ENCODE data around the gene WARS2. TPM values are rescaled to one million over a fixed set of nuclear protein-coding genes. Genes with fewer than 3 reads are reported as not detected.

Gene WARS2
- total RNA-seq, 4 donors from 2014 or later = 4.6 to 18.6 (median 10.3) TPM

GRCh38 chr1:118986555-118987467, 153.6 kb downstream of the WARS2 start:
- Histone ChIP-seq H3K36me3 (no peaks in the 10 kb centered on the region), H3K4me3 (peak overlapping the region in 3 of 4 donors; percentile 7 to 53 (median 18)), H3K4me1 (peaks cover 8 to 41% (median 25%) of the 10 kb centered on the region in 4 donors), H3K9me3 (no peaks in the 10 kb centered on the region), H3K27ac (no peak overlapping the region), H3K27me3 (peaks cover 100% of the 10 kb centered on the region)
- DNase-seq = no peak
- intact Hi-C loops (cut with DNase I; ENCODE audit: low total_unique reads) (no loop called here), in situ Hi-C loops (cut with MboI; ENCODE audit: low pct_ligation_motif_present in 1 of 4, low pct_unique_long_range_greater_than_20kb in 1 of 4, low sequenced_read_pairs in 3 of 4) (no loop called here)
- no peak for TF ChIP-seq EP300 (IDR thresholded peaks at IDR 0.05; ENCODE audit: low read depth)
- 12 to 21% methylated on average over 10 to 42 of the region's 42 CpGs for whole genome bisulfite sequencing, 2 donors (ENCODE audit: low coverage in 1 of 2)

GRCh38 chr1:118985640-118986554, 154.6 kb downstream of the WARS2 start:
- no peaks in the 10 kb centered on the region for H3K9me3 ChIP-seq
- DNase-seq = no peak
- intact Hi-C loops (cut with DNase I; ENCODE audit: low total_unique reads) (no loop called here), in situ Hi-C loops (cut with MboI; ENCODE audit: low pct_ligation_motif_present in 1 of 4, low pct_unique_long_range_greater_than_20kb in 1 of 4, low sequenced_read_pairs in 3 of 4) (no loop called here)
- 22 to 28% methylated on average over 24 to 34 of the region's 34 CpGs for WGBS, 2 donors (ENCODE audit: low coverage in 1 of 2)
- H3K27ac ChIP-seq = no peak overlapping the region
- no peaks in the 10 kb centered on the region for H3K36me3 ChIP-seq
- peak overlapping the region in 1 of 4 donors; percentile 39 for H3K4me3 ChIP-seq
- TF ChIP-seq POLR2AphosphoS5 (IDR thresholded peaks at IDR 0.05) (no peak), CTCF (IDR thresholded peaks at IDR 0.05) (no peak), EP300 (IDR thresholded peaks at IDR 0.05; ENCODE audit: low read depth) (no peak), POLR2A (IDR thresholded peaks at IDR 0.05) (no peak)
- H3K4me1 ChIP-seq = peaks cover 8 to 41% (median 25%) of the 10 kb centered on the region in 4 donors
- peaks cover 100% of the 10 kb centered on the region for H3K27me3 ChIP-seq

GRCh38 chr1:118984722-118985639, 155.5 kb downstream of the WARS2 start:
- 11 to 23% methylated on average over 12 to 48 of the region's 48 CpGs for WGBS, 2 donors (ENCODE audit: low coverage in 1 of 2)
- intact Hi-C loops (cut with DNase I; ENCODE audit: low total_unique reads) = no loop called here

More at GRCh38 chr1:118984722-118985639, 155.5 kb downstream of the WARS2 start:
- TF ChIP-seq POLR2AphosphoS5 (IDR thresholded peaks at IDR 0.05) = no peak
- TF ChIP-seq EP300 (IDR thresholded peaks at IDR 0.05; ENCODE audit: low read depth) = no peak
- no peak for TF ChIP-seq CTCF (IDR thresholded peaks at IDR 0.05)
- TF ChIP-seq POLR2A (IDR thresholded peaks at IDR 0.05) = no peak
- Histone ChIP-seq H3K27me3 (peaks cover 100% of the 10 kb centered on the region), H3K4me1 (peaks cover 8 to 41% (median 25%) of the 10 kb centered on the region in 4 donors), H3K27ac (no peak overlapping the region), H3K9me3 (no peaks in the 10 kb centered on the region), H3K4me3 (peak overlapping the region in 2 of 4 donors; percentile 4 to 39), H3K36me3 (no peaks in the 10 kb centered on the region)
- in situ Hi-C loops (cut with MboI; ENCODE audit: low pct_ligation_motif_present in 1 of 4, low pct_unique_long_range_greater_than_20kb in 1 of 4, low sequenced_read_pairs in 3 of 4) = no loop called here
- DNase-seq = no peak
